Effector memory CD4-positive, alpha-beta T cell (primary cell): ENCODE measurements around the gene PCSK6.
A peak's percentile ranks its signal among the peaks of the same experiment; 100 is the strongest.
"Not testable (repeated sequence)": the region's sequence is repeated elsewhere in the genome, so short reads cannot be mapped to it uniquely, and the experiment has no call there.

ENCODE experiments used
- DNase-seq, 3 donors: peaks; one replicate each; pipeline ENCODE4 v3.0.0-alpha.2; 2020
- H3K27ac ChIP-seq: 2 replicates; pipeline ENCODE4 v1.7.0; 2013; ENCODE audit warnings: mild to moderate bottlenecking, low read length, moderate library complexity; ENCODE audit not compliant: insufficient read depth, poor library complexity, severe bottlenecking
- H3K27me3 ChIP-seq: replicated peaks from 2 replicates; pipeline ENCODE4 v1.7.0; 2013; ENCODE audit warnings: mild to moderate bottlenecking, low read length; ENCODE audit not compliant: insufficient read depth, control insufficient read depth, poor library complexity, severe bottlenecking
- H3K36me3 ChIP-seq: 2 replicates; pipeline ENCODE4 v1.7.0; 2013; ENCODE audit warnings: mild to moderate bottlenecking, low read length, moderate library complexity; ENCODE audit not compliant: control insufficient read depth, insufficient read depth
- H3K4me1 ChIP-seq: 2 replicates; pipeline ENCODE4 v1.7.0; 2013; ENCODE audit warnings: low read length, mild to moderate bottlenecking; ENCODE audit not compliant: control insufficient read depth, insufficient read depth, poor library complexity, severe bottlenecking
- H3K4me3 ChIP-seq: 2 replicates; pipeline ENCODE4 v1.7.0; 2013; ENCODE audit warnings: low read length, low read depth, mild to moderate bottlenecking; ENCODE audit not compliant: insufficient read depth, poor library complexity, severe bottlenecking
- H3K9me3 ChIP-seq: 2 replicates; pipeline ENCODE4 v1.7.0; 2013; ENCODE audit warnings: mild to moderate bottlenecking, low read length, moderate library complexity; ENCODE audit not compliant: control insufficient read depth

Gene PCSK6

DNA sequence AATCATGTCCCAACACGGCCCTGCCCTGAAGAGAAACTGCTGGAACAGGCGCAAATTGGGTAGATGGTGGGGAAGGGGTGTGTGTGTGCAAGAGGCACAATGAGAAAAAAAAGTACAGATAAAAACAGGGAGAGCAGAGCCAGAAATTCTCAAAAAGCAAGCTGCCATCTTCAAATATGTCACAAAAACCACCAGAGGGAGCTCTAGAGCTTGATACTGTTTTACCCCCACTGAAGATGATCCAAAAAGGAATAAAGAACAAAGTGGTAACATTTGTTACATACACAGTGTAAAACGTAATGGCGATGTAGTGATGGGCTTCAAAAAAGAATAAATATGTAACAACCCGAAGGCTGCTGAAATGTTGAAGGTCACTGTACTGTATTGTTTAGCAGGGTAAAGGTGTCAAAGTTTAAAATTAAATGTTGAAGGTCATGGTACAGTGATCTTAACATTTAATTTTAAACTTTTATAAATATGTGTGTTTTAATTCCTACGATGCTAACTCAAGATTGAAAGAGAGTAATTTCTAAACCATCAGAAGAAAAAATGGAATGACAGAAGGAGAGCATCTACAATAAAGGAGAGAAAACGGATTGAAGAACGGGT lies 200.5 kb downstream of the PCSK6 start:
- Histone ChIP-seq H3K9me3 (no peaks in the 10 kb centered on the region), H3K36me3 (peaks cover 55% of the 10 kb centered on the region), H3K4me1 (peaks cover 20% of the 10 kb centered on the region), H3K27ac (no peak overlapping the region), H3K27me3 (no peaks in the 10 kb centered on the region), H3K4me3 (no peak overlapping the region)
- no peak for DNase-seq

DNA sequence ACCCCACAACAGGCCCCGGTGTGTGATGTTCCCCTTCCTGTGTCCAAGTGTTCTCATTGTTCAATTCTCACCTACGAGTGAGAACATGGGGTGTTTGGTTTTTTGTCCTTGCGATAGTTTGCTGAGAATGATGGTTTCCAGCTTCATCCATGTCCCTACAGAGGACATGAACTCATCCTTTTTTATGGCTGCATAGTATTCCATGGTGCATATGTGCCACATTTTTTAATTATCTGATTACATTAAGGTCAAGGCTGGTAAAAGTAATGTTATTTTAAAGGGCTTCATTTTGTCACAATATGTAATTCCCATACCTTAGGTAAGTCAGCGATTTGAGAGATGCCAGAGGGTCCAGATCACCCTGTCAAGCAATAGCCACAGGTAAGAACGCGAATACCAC lies 202.2 kb downstream of the PCSK6 start:
- H3K4me1 ChIP-seq, H3K9me3 ChIP-seq, DNase-seq, H3K4me3 ChIP-seq, H3K27ac ChIP-seq, H3K27me3 ChIP-seq: not testable (repeated sequence)
- H3K36me3 ChIP-seq, result peaks cover 70% of the 10 kb centered on the region

DNA sequence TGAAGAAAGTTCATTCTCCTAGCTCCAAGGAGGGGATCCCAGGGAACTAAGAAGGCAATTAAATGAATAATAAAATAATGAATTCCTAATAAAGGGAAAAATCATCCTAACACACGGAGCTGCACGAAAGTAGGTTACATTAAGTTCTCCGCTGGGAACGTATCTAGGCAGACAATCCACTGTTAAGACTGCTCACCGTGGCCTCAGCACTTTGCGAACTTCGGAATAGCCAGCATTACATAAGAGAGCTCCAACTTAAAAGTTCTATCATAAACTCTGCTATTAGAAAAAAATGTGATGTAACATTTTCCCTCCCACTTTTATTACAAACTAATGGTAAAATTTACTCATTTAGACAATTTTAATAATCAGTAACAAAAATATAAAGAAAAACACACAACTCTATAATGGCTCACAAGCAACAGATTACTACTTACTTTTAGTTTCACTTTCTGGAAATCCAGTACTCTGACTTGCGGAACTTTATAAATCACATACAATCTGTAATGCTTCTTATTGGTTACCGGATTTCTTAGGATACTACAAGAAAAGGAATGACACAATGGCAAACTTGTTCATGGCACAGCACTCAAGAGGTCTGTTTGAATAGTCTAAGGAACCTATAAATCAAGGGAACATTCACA lies 202.9 kb downstream of the PCSK6 start:
- no peak for DNase-seq
- Histone ChIP-seq H3K27ac (no peak overlapping the region), H3K4me3 (no peak overlapping the region), H3K4me1 (peaks cover 2% of the 10 kb centered on the region), H3K36me3 (peaks cover 77% of the 10 kb centered on the region), H3K27me3 (no peaks in the 10 kb centered on the region), H3K9me3 (no peaks in the 10 kb centered on the region)

DNA sequence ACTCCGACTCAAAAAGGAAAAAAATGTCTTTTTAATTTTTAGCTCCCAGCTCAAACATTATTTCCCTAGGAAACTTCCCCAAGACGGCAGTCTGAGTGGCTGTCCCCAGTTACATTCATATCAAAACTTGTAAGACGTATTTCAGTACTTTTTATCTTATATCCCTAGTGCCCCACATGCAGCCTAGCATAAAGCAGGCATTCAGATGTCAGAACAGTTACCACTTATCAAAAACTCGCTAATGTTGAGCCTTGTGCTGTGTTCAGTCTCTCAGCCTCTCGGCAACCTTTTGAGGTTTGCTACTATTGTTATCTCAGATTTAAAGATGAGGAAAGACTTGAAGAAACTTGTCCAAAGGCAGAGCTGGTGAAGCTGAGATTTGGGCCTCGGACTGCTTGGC lies 205.6 kb downstream of the PCSK6 start:
- Histone ChIP-seq H3K4me3 (no peak overlapping the region), H3K4me1 (no peaks in the 10 kb centered on the region), H3K36me3 (peaks cover 74% of the 10 kb centered on the region), H3K27ac (no peak overlapping the region), H3K9me3 (no peaks in the 10 kb centered on the region), H3K27me3 (no peaks in the 10 kb centered on the region)
- DNase-seq, result no peak

DNA sequence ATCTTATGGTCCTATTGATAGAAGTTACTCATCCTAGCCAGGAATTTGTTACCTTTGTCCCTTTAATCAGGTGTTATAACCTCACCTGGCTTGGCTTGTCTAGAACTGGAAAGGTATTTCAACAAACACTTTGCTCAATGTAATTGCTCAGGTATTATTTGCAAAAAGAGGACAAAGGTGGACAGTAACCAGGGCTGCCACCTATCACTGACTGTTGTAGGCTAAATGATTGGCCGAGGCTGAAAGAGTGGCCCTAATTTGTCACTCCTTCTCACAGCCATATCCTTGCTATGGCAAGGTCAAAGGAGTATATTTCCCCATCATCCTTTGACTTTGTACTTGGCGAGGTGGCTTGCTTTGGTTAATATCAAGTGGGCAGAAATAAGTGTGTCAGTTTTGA lies 209.5 kb downstream of the PCSK6 start:
- Histone ChIP-seq H3K9me3 (no peaks in the 10 kb centered on the region), H3K27me3 (no peaks in the 10 kb centered on the region), H3K4me3 (no peak overlapping the region), H3K4me1 (peaks cover 14% of the 10 kb centered on the region), H3K27ac (no peak overlapping the region), H3K36me3 (peaks cover 46% of the 10 kb centered on the region)
- DNase-seq, result no peak

DNA sequence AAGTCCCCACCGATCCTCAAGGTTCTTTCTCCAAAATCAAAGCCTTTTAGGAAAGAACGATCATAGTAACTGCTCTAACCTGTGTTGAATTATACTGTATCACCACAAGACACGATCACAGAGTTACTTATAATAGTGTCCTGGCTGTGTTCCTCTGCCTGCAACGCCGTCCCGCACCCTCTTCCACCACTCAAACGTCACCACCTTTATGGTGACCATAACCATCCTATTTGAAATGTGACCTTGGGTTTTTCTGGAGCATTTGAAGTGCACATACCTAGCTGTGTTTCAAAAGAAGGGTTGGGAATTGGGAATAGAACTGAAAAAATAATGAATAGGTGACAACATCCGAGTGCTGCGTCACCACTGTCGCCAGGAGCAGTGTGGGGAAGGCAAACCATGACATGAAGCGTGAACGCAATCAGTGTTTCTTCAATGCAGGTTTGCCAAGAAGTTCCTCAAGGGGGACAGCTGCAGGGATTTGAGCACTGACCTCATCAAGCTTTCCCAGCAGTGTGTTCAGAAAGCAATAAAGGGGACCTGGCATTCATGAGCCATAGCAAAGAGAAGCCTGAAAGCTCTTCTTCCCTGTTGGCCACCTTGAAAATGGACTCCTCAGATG lies 211.5 kb downstream of the PCSK6 start:
- H3K27me3 ChIP-seq, result no peaks in the 10 kb centered on the region
- no peak for DNase-seq
- H3K36me3 ChIP-seq, result peaks cover 47% of the 10 kb centered on the region
- H3K9me3 ChIP-seq, result no peaks in the 10 kb centered on the region
- peak overlapping the region; percentile 93 for H3K4me3 ChIP-seq
- peak overlapping the region; percentile 75 for H3K27ac ChIP-seq
- peaks cover 14% of the 10 kb centered on the region for H3K4me1 ChIP-seq

DNA sequence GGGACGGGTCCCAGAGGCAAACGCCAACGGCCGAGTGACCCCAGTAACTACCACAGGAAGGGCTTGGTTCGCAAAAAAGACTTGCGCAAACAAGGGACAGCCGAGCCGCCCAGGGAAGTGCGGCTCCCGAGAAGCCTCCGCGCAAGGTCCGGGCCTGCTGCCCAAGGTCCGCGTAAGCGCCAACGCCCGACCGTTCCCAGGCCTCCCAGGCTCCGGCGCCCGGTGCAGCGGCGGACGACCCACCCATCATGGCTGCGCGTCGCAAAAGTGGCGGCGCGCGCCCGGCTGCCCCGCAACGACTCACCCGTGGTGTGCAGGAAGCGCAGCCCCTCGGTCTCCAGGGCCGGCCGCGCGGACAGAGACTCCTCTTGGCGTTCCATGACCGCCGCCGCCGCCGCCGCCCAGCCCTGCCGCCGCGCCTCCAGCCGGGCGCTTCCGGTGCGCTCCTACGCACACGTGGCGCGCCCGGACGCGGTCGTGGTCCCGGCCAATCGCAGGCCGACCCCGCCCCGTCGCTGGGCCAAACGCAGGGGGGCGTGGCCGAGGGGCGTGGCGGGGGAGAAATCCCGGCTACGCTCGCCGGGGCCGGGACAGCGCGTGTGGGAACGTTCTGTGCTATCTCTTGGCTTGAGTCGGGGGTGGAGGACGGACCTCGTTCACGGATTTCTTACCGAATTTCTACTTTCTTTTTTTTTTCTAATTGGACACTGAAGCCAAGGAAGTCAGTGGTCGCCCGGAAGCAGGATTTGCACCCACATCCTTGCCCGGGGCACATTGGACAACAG lies 212.3 kb downstream of the PCSK6 start, which contains the start of gene SELENOS:
TSS of gene SELENOS (minus strand) at position 448 of the 785 bp plus-strand sequence. CDS start at position 380, 68 bp downstream.
- peak within 1 kb of the TSS; percentile 75 for H3K27ac ChIP-seq
- peak; percentile 75 to 84 (median 81) for DNase-seq
- H3K4me1 ChIP-seq, result peaks cover 14% of the 10 kb centered on the region
- no peaks in the 10 kb centered on the region for H3K27me3 ChIP-seq
- H3K4me3 ChIP-seq, result peak within 1 kb of the TSS; percentile 93
- peaks cover 47% of the 10 kb centered on the region for H3K36me3 ChIP-seq
- no peaks in the 10 kb centered on the region for H3K9me3 ChIP-seq

DNA sequence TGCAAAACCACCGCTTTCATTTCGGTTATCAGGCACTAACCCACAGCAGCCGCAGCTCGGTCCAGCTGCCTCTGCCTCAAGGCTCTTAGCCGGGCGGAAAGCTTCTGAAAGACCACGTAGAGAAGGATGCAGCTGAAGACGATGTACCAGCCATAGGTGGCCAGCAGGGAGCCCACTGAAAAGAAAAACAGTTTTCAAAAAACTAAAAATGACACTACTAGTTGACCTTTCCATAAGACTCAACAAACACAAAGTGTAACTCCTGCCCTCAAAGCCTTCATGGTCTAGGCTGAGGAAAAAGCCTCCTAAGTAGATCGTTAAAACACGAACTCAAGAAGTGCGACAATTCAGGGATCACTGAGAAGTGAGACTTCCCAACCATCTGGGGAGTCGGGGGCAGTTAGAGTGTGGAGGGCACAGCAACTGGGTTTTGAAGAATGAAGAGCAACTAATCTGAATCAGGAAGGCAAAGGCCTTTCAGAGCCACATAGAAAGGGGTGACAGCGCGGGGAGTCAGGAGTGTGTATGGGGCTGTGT lies 212.9 kb downstream of the PCSK6 start:
- DNase-seq, result no peak
- Histone ChIP-seq H3K4me1 (peaks cover 14% of the 10 kb centered on the region), H3K27ac (peak overlapping the region; percentile 75), H3K4me3 (peak overlapping the region; percentile 93), H3K9me3 (no peaks in the 10 kb centered on the region), H3K27me3 (no peaks in the 10 kb centered on the region), H3K36me3 (peaks cover 47% of the 10 kb centered on the region)

DNA sequence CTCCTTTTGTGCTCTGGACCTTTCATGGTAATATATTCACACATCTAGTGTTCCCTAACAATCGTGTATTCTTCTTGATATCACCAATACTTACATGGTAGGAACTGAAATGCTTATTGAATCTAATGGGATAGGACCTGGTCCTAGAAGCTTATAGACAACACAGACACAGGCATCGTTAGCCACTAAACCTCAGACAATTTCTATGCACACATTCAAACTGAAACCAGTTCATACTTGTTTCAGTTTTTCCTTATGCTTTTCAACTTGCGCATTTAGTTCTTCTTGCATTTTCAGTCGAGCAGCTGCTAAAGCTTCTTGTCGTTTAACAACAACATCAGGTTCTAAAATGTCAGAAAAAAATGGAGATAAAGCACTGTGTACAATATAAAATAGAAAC lies 214.5 kb downstream of the PCSK6 start:
- Histone ChIP-seq H3K27ac (no peak overlapping the region), H3K9me3 (no peaks in the 10 kb centered on the region), H3K4me3 (no peak overlapping the region), H3K4me1 (peaks cover 14% of the 10 kb centered on the region), H3K27me3 (no peaks in the 10 kb centered on the region), H3K36me3 (peaks cover 50% of the 10 kb centered on the region)
- no peak for DNase-seq
